Measurements from ENCODE around the gene MMP12. TPM values are rescaled to one million over a fixed set of nuclear protein-coding genes. Genes with fewer than 3 reads are reported as not detected.

MMP12 gene
- polyA plus RNA-seq, 1 of the 3 experiments (the other 2 are of a cell fraction), result 2.0 TPM

- TF ChIP-seq NRF1 (IDR thresholded peaks at IDR 0.05; ENCODE audit: low read depth, low read length), result no peak
- TF ChIP-seq FOSL2 (IDR thresholded peaks at IDR 0.05; ENCODE audit: borderline replicate concordance, low read depth), result no peak
- no peak overlapping the region for H3K27ac ChIP-seq (ENCODE audit: low read depth in 2 of 2, low read length in 1 of 2)
- POLR2A ChIA-PET, result no interaction called here
- no peaks in the 10 kb centered on the region for H3K79me2 ChIP-seq (ENCODE audit: insufficient read depth)
- H3K9me3 ChIP-seq, result no peaks in the 10 kb centered on the region
- CTCF ChIA-PET, result interaction anchor here (0.7 to 2.0 kb wide), 8 partner anchors 10 to 200 kb away, joined by 3 to 15 read pairs (median 4); no protein-coding TSS in a partner anchor
- no peak overlapping the region for H3K4me2 ChIP-seq
- H4K20me1 ChIP-seq (ENCODE audit: insufficient read depth), result no peaks in the 10 kb centered on the region
- peak overlapping the region; percentile 3; the same call in 1 of the 2 replicates for H2AFZ ChIP-seq (ENCODE audit: low read depth)
- no peaks in the 10 kb centered on the region for H3K9me2 ChIP-seq
- no peaks in the 10 kb centered on the region for H3K36me3 ChIP-seq (replicated peaks in 1 of 2; ENCODE audit: control insufficient read depth in 1 of 2, insufficient read depth in 2 of 2, low read length in 1 of 2)
- DNase-seq, result no peak
- H3K4me1 ChIP-seq (ENCODE audit: control insufficient read depth in 1 of 2, insufficient read depth in 2 of 2, low read depth in 1 of 2, low read length in 1 of 2), result peaks cover 0 to 7% of the 10 kb centered on the region in 2 experiments; a peak in 1 of 4 replicates
- no peak overlapping the region for H3K4me3 ChIP-seq (ENCODE audit: low read depth in 2 of 2, low read length in 1 of 2)
- H3K9ac ChIP-seq, result no peak overlapping the region
- H3K27me3 ChIP-seq (ENCODE audit: insufficient read depth), result no peaks in the 10 kb centered on the region
- no peaks in the 10 kb centered on the region for H3F3A ChIP-seq (replicated peaks; ENCODE audit: insufficient read depth)
Observed at GRCh38 chr11:102915044-102915375, 40.2 kb upstream of the MMP12 start.

GRCh38 chr11:102914238-102915043, 39.7 kb upstream of the MMP12 start:
- peak; percentile 11 for DNase-seq
- POLR2A ChIA-PET, result no interaction called here

GRCh38 chr11:102912482-102912830, 37.7 kb upstream of the MMP12 start:
- Histone ChIP-seq H3K4me3 (ENCODE audit: low read depth in 2 of 2, low read length in 1 of 2) (no peak overlapping the region), H3K9me2 (no peaks in the 10 kb centered on the region), H3K9me3 (no peaks in the 10 kb centered on the region), H3K4me2 (no peak overlapping the region), H3K27ac (ENCODE audit: low read depth in 2 of 2, low read length in 1 of 2) (no peak overlapping the region), H3K4me1 (ENCODE audit: control insufficient read depth in 1 of 2, insufficient read depth in 2 of 2, low read depth in 1 of 2, low read length in 1 of 2) (peaks cover 0 to 7% of the 10 kb centered on the region in 2 experiments; a peak in 1 of 4 replicates), H4K20me1 (ENCODE audit: insufficient read depth) (no peaks in the 10 kb centered on the region), H3K9ac (no peak overlapping the region), H2AFZ (ENCODE audit: low read depth) (peak overlapping the region; percentile 59; the same call in 1 of the 2 replicates), H3F3A (replicated peaks; ENCODE audit: insufficient read depth) (no peaks in the 10 kb centered on the region), H3K27me3 (ENCODE audit: insufficient read depth) (no peaks in the 10 kb centered on the region), H3K79me2 (ENCODE audit: insufficient read depth) (no peaks in the 10 kb centered on the region), H3K36me3 (replicated peaks in 1 of 2; ENCODE audit: control insufficient read depth in 1 of 2, insufficient read depth in 2 of 2, low read length in 1 of 2) (no peaks in the 10 kb centered on the region)
- CTCF ChIA-PET, result no interaction called here
- DNase-seq, result no peak
- 54% methylated on average over 2 of the region's 2 CpGs for WGBS (ENCODE audit: low lambda C conversion rate)
- POLR2A ChIA-PET, result no interaction called here
- TF ChIP-seq EP300 (IDR thresholded peaks at IDR 0.05; ENCODE audit: borderline replicate concordance in 1 of 2, low read depth in 1 of 2, low read length in 1 of 2) (no peak), YY1 (IDR thresholded peaks at IDR 0.05; ENCODE audit: low read depth) (no peak), SMC3 (IDR thresholded peaks at IDR 0.05; ENCODE audit: low read depth, low read length) (no peak), IRF3 (IDR thresholded peaks at IDR 0.05; ENCODE audit: low read depth, low read length) (no peak), TEAD4 (IDR thresholded peaks at IDR 0.05; ENCODE audit: borderline replicate concordance, insufficient read depth) (no peak), RXRA (IDR thresholded peaks at IDR 0.05; ENCODE audit: borderline replicate concordance, low read depth) (no peak), MEF2A (IDR thresholded peaks at IDR 0.05; ENCODE audit: borderline replicate concordance, low read depth) (no peak), ELF1 (IDR thresholded peaks at IDR 0.05) (no peak), RCOR1 (IDR thresholded peaks at IDR 0.05; ENCODE audit: low read length) (no peak)

More at GRCh38 chr11:102914238-102915043, 39.7 kb upstream of the MMP12 start:
- Histone ChIP-seq H3K4me2 (no peak overlapping the region), H3K9me2 (no peaks in the 10 kb centered on the region), H3K27me3 (ENCODE audit: insufficient read depth) (no peaks in the 10 kb centered on the region), H2AFZ (ENCODE audit: low read depth) (0 out of 2 replicates have a peak overlapping the region, but pooled peaks have one; percentile 3), H3K9me3 (no peaks in the 10 kb centered on the region), H4K20me1 (ENCODE audit: insufficient read depth) (no peaks in the 10 kb centered on the region), H3K79me2 (ENCODE audit: insufficient read depth) (no peaks in the 10 kb centered on the region), H3K9ac (no peak overlapping the region), H3K27ac (ENCODE audit: low read depth in 2 of 2, low read length in 1 of 2) (no peak overlapping the region), H3K36me3 (replicated peaks in 1 of 2; ENCODE audit: control insufficient read depth in 1 of 2, insufficient read depth in 2 of 2, low read length in 1 of 2) (no peaks in the 10 kb centered on the region), H3K4me3 (ENCODE audit: low read depth in 2 of 2, low read length in 1 of 2) (no peak overlapping the region), H3F3A (replicated peaks; ENCODE audit: insufficient read depth) (no peaks in the 10 kb centered on the region), H3K4me1 (ENCODE audit: control insufficient read depth in 1 of 2, insufficient read depth in 2 of 2, low read depth in 1 of 2, low read length in 1 of 2) (peaks cover 0 to 7% of the 10 kb centered on the region in 2 experiments; a peak in 1 of 4 replicates)
- CTCF ChIA-PET, result interaction anchor here (0.7 to 2.0 kb wide), 8 partner anchors 11 to 200 kb away, joined by 3 to 15 read pairs (median 4); no protein-coding TSS in a partner anchor
- WGBS (ENCODE audit: low lambda C conversion rate), result 40% methylated on average over 3 of the region's 3 CpGs
- TF ChIP-seq RFX5 (IDR thresholded peaks at IDR 0.05; ENCODE audit: low read length) (no peak), RAD21 (IDR thresholded peaks at IDR 0.05; ENCODE audit: low read length) (peak; percentile 54), SMC3 (IDR thresholded peaks at IDR 0.05; ENCODE audit: low read depth, low read length) (peak; percentile 54), CTCF (IDR thresholded peaks at IDR 0.05) (peak; percentile 78)

All from SK-N-SH (cell line).